Erythroblast (primary cell): ENCODE data around the gene GJC1.

Experiments
- DNase-seq, 2 experiments: peaks; one replicate each; lab custom pipeline; 2025; lab: John Stamatoyannopoulos, UW
- GATA1 ChIP-seq: IDR thresholded peaks from 2 replicates; pipeline ENCODE4 v1.6.1; 2011; ENCODE audit warnings: low read depth, mild to moderate bottlenecking, control low read depth, low read length, moderate library complexity
- POLR2A ChIP-seq: IDR thresholded peaks from 2 replicates; pipeline ENCODE4 v1.6.1; 2011; ENCODE audit warnings: mild to moderate bottlenecking, low read length

GJC1 gene

DNA sequence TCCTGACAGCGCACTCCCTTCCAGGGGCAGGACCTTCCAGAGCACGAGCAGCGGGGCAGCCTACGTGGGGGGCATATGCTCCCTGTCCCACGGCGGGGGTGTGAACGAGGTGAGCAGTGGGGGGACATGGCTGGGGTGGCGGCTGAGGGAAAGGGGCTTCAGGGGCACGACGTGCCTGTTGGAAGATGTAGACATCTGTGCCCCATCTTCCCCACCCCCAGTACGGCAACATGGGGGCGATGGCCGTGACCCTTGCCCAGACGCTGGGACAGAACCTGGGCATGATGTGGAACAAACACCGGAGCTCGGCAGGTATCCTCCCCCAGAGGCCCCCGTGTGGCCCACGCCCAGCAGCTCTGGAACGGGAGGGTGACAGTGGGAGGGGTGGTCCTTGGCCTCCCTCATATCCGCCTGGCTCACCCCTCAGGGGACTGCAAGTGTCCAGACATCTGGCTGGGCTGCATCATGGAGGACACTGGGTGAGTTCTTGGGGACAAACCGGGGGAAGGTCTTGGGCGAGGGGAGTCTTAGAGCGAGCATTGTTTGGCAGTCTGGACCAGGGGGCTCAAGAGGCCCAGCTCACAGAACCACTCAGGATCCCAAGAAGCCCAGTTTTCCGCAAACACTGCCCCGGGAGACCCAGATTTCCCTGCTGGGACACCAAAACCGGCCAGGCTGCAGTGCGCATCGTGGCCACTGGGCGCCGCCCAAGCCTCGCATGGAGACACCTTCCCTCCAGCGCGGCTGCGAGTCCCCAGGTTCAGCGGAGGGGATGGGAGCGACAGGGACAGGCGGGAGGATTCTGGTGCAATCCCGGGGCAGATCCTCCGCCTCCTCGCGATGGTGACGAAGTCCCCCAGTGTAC, 55.6 kb downstream of the GJC1 start:
- no peak for TF ChIP-seq GATA1
- no peak for TF ChIP-seq POLR2A
- DNase-seq, result peak; percentile 72 to 85

DNA sequence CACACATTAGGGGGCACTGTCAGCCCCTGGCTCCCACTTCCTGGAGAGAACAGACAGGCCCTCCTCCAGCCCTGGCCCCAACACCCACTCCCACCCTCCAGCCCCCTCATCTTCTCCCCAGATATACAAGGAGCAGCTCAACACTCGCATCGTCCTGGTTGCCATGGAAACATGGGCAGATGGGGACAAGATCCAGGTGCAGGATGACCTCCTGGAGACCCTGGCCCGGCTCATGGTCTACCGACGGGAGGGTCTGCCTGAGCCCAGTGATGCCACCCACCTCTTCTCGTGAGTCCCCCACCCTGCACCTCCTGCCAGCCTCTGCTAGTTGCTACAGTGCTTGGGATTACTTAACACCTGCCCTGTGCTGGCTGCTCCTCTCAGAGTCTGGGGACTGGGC, 56.9 kb downstream of the GJC1 start:
- DNase-seq, result no peak
- no peak for TF ChIP-seq GATA1
- no peak for TF ChIP-seq POLR2A

DNA sequence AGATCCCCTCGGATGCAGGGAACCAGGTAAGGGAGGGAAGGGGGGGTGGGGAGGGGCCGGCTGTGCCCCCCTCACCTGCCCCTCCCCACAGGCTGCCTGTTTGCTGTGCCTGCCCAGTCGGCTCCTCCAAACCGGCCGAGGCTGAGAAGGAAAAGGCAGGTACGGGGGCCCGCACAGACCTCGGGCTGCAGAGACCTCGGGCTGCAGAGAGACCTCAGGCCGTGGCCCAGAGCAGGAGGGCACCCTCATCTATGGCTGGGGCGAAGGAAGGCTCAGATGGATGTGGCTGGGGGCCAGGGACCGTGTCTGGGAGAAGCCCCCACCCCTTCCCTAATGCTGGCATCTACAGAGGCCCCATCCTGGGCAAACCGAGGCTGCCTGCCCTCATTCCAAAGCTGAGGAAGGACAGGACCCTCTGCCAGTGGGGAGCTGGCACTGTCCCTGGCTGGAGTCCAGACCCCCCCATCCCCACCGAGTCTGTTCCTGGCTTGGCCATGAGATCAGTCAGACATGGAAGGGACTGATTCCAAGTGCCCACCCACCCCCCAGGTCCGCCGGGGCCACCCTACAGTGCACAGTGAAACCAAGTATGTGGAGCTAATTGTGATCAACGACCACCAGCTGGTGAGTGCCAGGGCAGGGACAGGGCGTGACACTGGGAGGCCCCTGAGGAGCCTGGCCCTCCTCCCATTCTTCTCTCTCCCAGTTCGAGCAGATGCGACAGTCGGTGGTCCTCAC, 57.6 kb downstream of the GJC1 start:
- TF ChIP-seq GATA1 (no peak), POLR2A (no peak)
- DNase-seq, result no peak

DNA sequence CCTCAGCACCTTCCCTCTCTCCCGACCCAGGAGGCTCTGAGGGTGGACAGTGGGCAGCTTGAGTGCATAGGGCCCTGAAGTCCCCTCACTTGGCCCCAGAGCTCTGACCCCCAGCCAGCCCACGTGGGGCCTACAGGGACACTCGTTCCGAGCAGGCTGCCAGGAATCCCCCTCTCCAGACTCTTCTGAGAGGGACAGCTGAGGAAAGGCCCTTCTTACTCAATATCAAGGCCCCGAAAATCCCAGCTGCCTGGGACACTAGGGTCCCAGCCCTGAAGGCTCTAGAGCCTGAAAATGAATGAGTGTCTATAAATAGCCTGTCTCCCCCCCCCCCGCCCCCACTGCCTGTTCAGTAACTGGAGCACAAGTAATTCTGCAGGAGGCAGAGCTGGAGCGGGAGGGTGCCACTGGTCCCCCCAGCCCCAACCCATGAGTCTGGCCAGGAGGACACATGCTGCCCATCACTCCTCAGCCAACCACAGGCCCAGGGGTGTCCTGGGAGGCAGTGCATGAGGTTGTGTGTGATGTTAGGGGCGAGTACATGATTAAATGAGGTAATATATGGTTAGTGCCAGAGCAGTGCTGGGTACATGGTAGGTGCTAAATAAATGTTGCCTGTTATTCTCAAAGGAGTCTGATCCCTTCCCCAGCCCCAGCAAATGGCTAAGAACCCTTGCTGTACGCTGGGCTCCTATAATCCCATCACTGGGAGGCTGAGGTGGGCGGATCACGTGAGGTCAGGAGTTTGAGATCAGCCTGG, 59.7 kb downstream of the GJC1 start:
- TF ChIP-seq POLR2A (no peak), GATA1 (no peak)
- no peak for DNase-seq

DNA sequence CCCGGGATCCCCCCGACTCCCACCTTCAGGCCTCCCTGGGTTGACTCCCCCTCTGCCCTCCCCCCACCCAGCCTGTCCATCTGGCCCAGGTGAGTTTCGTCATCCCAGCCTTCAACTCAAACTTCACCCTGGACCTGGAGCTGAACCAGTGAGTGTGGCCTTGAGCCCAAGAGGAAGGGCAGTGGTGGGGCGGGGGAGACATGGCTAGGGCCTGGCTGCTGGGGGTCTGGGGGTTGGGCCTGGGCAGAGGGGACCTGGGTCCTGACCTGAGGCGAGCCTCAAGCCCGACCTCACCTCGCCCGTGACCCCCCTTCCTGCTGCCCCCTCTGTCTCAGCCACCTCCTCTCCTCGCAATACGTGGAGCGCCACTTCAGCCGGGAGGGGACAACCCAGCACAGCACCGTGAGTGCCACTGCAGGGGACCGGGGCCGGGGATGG, 60.4 kb downstream of the GJC1 start:
- no peak for TF ChIP-seq POLR2A
- TF ChIP-seq GATA1, result no peak
- no peak for DNase-seq

DNA sequence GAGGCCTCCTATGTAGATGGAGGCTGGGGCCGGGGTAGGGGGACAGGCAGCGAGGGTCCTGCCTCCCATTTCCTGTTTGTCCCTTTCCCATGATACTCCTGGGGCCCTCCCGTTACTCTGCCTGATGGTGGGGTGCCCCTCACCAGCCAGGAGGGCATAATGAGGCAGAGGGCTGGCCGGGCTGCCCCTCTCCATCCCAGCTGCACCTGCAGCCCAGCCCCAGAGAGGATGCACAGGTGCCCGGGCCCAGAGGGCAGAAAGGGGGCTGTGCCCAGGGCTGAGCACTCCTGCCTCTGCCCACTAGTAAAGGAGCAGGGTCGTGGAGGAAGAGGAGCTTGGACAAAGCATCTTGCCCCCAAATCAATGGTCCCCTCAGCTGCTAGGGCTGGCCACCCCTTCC, 60.9 kb downstream of the GJC1 start:
- no peak for DNase-seq
- TF ChIP-seq POLR2A (no peak), GATA1 (no peak)

DNA sequence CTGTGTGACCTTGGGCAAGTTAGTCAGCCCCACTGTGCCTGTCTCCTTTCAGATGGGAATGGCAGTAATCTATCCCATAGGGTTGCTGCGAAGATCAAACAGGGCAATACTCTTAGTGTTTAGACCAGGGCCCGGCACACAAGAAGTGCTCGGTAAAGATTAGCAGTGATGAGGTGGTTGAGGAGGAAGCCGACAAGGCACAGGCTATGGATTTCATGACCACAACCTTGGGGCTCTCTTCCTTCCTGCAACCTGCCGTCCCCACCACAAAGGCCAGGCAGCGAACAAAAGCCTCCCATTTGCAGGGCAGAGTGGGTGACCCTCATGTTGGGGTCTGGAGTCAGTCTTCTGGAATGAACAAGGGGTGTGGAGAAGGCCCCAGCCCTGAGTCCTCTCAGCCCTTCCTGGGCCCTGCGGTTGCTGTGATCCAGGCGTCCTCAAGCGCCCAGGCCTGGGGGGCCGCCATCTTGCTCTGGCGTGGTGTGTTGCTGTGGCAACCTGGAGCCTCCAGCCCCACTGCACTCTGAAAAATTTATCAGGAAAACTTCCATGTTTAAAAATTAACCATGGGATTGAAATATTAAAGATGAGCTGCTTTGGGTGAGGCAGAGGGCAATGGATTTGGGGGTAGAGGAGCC, 61.5 kb downstream of the GJC1 start:
- no peak for DNase-seq

DNA sequence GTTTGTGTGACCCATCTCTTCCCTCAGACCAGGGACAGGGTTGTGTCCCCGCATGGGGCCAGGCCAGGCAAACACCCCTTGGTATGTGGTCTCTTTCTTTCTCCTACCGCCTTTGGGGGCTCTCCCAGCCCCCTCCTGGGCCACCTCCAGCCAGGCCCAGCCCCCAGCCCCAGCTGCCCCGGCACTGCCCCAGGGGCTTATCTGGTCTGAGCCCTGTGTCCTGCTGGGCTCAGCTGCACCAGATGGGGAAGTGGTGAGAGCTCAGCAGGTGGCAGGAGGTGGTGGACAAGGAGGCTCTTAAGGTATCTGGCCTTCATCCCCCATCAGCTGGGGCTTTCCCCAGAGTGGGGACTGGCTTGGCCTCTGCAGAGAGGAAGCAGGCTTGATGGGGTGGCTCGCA, 62.6 kb downstream of the GJC1 start:
- TF ChIP-seq GATA1, result no peak
- TF ChIP-seq POLR2A, result no peak
- DNase-seq, result no peak

More for the DNA sequence above, 61.5 kb downstream of the GJC1 start:
- TF ChIP-seq POLR2A (no peak), GATA1 (no peak)

DNA sequence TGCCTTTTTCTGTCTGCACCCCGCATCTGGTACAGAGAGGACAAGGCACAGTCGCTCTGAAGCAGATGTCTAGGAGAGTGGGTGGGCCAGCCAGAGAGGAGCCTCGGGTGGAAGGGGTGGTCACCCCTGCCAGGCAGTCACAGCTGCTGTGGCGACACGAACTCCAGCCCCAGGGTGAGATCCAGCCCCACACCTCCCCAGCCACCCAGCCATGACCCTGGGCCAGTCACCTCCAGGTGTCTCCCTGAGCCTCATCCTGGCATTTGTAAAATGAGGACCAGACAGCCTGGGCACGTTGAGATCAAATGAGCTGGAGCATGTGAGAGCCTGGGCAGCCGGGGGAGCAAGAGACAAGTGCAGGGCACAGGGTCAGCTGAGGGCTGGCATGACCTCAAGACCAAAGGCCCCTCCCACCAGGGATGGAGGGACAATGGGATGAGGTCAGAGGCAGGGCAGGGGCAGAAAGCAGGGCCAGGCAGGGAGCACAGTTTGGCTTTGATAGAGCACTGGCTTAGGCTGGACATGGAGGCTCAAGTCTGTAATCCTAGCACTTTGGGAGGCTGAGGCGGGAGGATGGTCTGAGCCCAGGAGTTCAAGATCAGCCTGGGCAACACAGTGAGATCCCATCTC, 63.6 kb downstream of the GJC1 start:
- DNase-seq, result no peak
- no peak for TF ChIP-seq POLR2A

DNA sequence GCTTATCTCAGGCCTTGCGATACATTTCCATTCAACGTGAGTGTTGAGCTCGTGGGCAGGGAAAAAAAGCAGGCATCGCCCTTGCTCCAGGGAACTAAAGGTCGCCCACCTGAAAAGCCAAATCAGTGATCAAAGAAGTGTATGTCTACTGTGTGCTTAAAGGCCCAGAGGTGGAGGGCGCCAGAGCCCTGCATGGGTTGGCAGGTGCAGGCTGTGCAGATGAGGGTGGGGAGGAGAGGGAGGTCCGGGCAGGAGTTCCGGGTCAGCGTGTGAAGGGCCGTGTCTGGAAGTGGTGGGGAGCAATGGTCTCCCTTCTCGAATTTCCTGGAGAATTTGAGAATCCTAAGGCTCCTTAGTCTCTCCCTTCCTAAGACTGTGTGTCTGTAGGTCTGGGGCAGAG, 64.1 kb downstream of the GJC1 start:
- TF ChIP-seq POLR2A (no peak), GATA1 (no peak)
- DNase-seq, result no peak

DNA sequence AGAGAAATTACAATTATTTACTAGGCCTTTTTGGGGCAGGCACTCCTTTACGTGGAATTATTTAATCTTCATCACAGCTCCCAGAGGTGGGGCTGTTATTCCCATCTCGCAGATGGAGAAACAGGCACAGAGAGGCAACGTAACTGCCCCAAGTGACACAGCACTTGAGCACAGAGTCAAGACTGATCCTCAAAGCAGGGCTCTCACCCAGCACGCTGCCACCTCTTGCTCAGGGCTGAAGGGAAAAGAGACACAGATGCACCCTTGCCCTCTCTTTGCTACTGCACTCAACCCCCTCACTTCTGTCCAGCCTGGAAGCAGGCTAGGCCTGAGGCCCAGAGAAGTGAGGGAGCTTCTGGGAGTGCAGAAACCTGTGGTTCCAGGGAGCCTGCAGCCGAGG, 66.9 kb downstream of the GJC1 start:
- TF ChIP-seq POLR2A, result no peak
- no peak for TF ChIP-seq GATA1
- DNase-seq, result no peak

DNA sequence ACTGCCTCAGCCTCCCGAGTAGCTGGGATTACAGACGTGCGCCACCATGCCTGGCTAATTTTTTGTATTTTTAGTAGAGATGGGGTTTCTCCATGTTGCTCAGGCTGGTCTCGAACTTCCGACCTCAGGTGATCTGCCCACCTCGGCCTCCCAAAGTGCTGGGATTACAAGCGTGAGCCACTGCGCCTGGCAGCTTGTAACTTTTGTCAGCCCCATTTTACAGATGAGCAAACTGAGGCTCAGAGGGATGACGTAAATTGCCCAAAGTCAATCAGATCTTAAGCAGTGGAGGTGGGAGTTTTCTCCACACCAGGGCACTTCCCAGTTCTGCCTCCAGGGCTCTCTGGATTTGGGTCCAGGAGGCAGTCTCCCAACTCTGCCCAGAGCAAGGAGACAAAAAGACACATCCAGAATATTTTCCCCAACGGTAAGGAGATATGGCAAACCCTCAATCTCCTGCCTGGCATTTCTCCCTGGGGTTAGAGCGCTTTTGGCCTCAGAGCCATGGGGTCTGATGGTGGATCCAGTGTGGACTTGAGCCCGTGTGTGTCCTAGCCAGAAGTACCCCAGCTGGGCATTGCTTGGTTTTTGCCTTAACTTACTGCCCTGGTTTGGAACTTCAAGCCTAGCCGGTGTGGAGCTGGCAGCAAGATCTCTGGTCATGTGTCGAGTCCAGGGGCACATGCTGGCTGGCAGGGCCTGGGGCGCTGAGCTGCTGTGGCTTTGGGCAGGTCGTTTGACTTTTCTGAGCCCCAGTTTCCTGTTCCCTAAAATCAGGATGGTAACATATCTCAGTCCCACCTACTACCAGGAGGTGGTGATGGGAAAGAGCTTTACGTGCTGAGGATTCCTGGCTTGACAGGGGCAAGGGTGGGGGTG, 67.9 kb downstream of the GJC1 start:
- DNase-seq, result no peak
- TF ChIP-seq POLR2A (no peak), GATA1 (no peak)
